Amniotic stem cell (primary cell): ENCODE measurements around the gene HMCN2.

Source experiments
- DNase-seq: peaks from one replicate; lab custom pipeline; 2025; lab: John Stamatoyannopoulos, UW

The HMCN2 gene

DNA sequence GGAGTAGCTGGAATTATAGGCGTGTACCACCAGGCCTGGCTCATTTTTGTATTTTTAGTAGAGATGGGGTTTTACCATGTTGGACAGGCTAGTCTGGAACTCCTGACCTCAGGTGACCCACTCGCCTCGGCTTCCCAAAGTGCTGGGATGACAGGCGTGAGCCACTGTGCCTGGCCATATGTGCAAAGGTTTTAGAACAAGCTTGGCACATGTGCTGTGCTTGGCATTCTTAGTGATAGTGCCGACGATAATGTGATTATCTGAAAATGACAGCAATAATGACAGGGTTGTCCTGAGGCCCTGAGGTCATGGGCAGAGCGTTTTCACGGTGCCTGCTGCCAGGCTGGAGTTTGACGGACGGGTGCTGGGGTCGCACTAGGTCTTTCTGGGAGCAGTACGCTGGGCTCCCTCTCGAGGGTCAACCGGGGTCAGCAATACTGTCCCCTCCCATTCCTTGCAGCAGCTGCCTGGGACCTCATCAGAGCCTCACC, 42.6 kb downstream of the HMCN2 start:
- no peak for DNase-seq

- no peak for DNase-seq
These were observed 44.3 kb downstream of the HMCN2 start for GRCh38 chr9:130309689-130310455.

DNA sequence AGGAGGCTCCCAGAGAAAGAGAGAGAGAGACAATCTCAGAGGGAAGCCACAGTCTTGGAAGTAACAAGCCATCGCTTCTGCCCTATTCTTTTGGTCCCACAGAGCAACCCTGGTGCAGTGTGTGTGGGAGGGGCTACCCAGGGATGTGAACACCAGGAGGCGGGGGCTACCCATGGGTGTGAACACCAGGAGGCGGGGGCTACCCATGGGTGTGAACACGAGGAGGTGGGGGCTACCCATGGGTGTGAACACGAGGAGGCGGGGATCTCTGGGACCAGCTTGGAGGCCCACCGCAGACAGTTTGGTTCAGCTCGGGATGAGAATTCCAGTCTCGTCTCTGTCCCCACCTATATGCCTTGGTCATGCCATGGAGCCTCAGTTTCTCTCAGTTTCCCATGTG, 44.9 kb downstream of the HMCN2 start:
- DNase-seq, result no peak

- DNase-seq, result no peak
These were observed 45.4 kb downstream of the HMCN2 start for GRCh38 chr9:130311003-130311402.

- DNase-seq, result no peak
These were observed 46.0 kb downstream of the HMCN2 start for GRCh38 chr9:130311408-130312140.

- no peak for DNase-seq
These were observed 47.7 kb downstream of the HMCN2 start for GRCh38 chr9:130313103-130313858.

GRCh38 chr9:130315446-130316226, 50.1 kb downstream of the HMCN2 start:
- DNase-seq, result no peak

GRCh38 chr9:130316430-130316829, 50.9 kb downstream of the HMCN2 start:
- no peak for DNase-seq

- no peak for DNase-seq
These were observed 53.7 kb downstream of the HMCN2 start for GRCh38 chr9:130319300-130319699.

DNA sequence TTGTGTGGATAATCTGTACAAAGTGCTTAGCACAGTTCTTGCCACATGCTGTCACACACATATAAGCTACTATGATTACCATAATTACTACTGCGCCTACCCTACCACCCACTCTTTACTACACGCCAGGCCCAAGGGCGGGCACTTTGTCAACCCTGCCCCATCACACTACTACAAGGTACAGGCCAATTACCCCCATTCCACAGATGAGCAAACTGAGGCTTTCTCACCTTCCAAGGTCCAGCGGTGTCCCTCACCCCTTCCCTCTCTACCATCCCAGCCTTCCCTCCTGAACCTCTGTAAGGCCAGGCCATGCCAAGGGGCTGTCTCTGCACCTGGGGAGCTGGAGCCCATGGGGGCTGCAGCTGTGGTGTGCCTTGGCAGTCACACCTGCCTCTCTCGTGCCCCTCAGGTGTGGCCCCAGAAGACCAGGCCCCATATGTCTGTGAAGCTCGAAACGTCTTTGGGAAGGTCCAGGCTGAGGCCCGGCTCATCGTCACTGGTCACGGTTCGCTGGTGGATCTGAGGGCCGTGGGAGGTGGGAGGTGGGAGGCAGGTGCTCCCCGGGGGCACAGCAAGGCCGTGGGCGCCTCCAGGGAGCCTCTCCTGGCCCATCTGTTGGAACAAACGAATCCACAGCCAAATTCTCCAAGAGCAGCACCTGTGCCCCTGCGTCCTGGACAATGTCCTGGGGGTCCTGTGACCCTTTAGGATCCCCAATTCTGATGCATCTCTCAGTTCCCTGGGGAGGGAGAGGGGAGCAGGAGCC, 54.6 kb downstream of the HMCN2 start:
- no peak for DNase-seq

- DNase-seq, result no peak
These were observed 55.3 kb downstream of the HMCN2 start for GRCh38 chr9:130320723-130321481.

DNA sequence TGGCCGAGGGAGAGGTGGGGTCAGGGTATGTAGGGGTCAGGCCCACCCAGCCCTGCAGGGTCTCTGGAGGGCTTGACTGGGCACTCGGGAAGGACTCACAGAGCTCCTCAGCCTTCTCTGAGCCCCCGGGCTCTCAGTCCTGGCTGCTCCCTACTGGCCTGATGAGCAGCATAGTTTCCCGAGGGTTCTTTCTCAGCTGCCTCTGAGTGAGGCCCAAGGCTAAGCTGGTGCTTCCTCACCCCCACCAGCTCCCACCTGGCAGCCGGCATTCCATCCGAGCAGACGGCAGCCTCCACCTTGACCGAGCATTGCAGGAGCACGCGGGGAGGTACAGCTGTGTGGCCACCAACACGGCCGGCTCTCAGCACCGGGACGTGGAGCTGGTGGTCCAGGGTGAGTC, 56.0 kb downstream of the HMCN2 start:
- DNase-seq, result no peak

GRCh38 chr9:130323051-130323745, 57.6 kb downstream of the HMCN2 start:
- no peak for DNase-seq

DNA sequence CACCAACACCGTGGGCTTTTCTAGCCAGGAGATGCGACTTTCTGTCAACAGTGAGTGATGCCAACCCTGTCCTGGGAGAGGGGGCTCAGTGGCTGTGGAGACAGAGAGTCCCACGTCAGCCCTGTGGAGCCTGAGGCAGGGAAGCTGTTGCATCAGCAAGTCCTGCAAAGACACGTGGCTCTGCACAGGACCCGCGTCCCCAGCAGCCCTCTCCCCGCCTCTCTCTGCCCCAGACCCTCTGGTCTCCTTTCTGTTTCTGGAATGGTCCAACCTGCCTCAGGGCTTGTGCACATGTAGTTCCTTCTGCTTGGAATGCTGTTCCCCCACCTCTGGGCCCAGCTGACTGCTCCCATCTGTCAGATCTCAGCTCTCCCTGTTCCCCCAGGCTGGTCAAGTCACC, 60.4 kb downstream of the HMCN2 start:
- no peak for DNase-seq

DNA sequence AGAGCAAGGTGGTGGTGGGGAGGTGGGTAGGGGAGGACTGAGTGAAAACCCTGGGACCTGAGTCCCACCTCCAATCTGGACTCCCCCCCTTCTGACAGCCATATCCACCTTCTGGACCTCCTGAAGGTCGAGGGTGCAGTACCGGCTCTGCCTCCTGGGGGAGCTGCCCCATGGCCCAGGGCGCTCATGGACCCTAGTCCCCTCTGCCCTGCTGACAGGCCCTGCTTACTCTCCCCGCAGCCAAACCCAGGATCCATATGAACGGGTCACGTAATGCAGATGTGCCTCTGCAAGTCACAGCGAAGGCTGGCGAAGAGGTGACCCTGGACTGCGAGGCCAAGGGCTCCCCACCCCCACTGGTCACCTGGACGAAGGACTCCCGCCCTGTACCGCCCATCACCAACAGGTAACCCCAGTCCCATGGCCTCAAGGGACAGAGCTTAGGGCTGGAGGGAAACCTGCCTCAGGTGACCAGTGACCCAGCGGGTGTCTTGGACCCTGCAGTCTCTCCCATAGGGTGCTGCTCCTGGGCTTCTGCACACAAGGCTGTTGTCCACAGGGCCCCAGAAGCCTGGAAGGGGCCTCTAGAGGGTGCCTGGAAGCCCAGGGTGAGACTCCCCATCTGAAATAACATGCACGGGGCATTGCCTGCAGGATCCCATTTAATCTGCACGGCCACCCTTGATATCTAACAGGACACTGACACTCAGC, 61.7 kb downstream of the HMCN2 start:
- no peak for DNase-seq

DNA sequence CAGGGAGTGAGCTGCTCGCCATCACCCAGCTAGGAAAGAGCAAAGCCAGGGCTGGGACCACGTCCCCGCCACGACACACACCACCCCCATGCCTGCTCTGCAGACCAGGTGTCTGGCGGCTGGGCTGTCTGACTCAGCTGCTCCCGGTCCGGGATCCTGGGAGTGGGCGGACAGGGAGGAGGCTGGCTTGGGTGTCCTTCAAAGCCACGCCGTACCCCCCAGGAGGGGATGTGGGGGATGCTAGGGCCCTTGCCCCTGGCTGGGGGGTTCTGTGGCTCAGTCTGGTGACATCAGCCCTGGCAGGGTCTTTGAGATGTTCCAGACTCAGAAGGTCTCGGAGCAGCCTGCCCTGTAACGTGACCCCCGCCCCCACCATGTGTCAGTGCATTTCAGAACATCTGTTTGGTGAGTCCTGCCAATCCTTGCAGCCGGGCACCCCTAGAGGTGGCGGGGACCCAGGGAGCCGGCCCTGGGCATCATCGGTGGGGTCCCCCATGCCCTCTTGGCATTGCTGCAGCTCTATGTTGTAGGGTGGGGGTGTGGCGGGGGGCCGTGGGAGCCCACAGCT, 62.3 kb downstream of the HMCN2 start:
- no peak for DNase-seq

DNA sequence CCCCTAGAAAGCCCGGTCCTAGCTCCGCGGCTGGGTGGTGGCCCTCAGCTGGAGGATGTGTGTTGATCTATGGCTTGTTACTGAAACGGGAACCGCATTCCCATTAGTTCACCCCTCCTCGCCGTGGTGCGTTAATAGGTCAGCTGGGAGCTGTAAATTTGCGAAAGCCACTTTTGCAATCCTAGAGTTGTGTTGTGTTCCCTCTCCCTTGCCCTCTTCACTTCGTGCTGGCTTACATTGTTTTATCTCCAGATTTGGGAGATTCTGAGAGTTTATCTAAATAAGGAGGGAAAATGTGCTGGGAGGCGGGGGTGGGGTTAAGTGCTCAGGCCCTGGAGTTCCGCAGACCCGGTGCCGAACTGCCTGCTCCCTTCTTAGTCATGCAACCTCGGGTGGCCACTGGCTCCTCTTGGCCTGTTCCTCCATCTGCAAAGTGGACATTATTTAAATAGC, 62.8 kb downstream of the HMCN2 start:
- DNase-seq, result no peak

- DNase-seq, result no peak
These were observed 63.5 kb downstream of the HMCN2 start for GRCh38 chr9:130329061-130329460.
